Heart left ventricle (tissue), 16 donors: Measurements from ENCODE around the gene KRT15. TPM values are rescaled to one million over a fixed set of nuclear protein-coding genes. Genes with fewer than 3 reads are reported as not detected.

ENCODE experiments used
- ATAC-seq, 4 donors: fragments of 200-7000 bp; cut with Tn5 transposase; one replicate each; pipeline ENCODE4 v1.9.1; 2020 to 2022; ENCODE audit warnings: moderate library complexity in 4 of 4, mild to moderate bottlenecking in 3 of 4, moderate number of reproducible peaks in 1 of 4
- DNase-seq, 5 donors: peaks; one replicate each; pipeline ENCODE4 v3.0.0-alpha.2; 2020
- H3K27ac ChIP-seq, 12 donors: fragments of 200-600 bp; sonication (generic) in 4 of 12; one replicate each; pipeline versions ENCODE4 v1.5.0 to v1.8.0; 2016 to 2022; ENCODE audit warnings: mild to moderate bottlenecking in 2 of 12
- H3K27me3 ChIP-seq, 9 donors: fragments of 200-600 bp; sonication (generic) in 2 of 9; one replicate each; pipeline versions ENCODE4 v1.5.1 to v1.8.0; 2016 to 2022; ENCODE audit warnings: mild to moderate bottlenecking in 3 of 9
- H3K36me3 ChIP-seq, 9 donors: fragments of 200-600 bp; sonication (generic) in 2 of 9; one replicate each; pipeline versions ENCODE4 v1.5.0 to v1.8.0; 2018 to 2022; ENCODE audit warnings: mild to moderate bottlenecking in 2 of 9
- H3K4me1 ChIP-seq, 12 donors: fragments of 200-600 bp; sonication (generic) in 4 of 12; one replicate each; pipeline versions ENCODE4 v1.5.0 to v1.8.0; 2016 to 2022; ENCODE audit warnings: mild to moderate bottlenecking in 3 of 12
- H3K4me3 ChIP-seq, 12 donors: fragments of 200-600 bp; sonication (generic) in 4 of 12; one replicate each; pipeline versions ENCODE4 v1.5.0 to v1.8.0; 2017 to 2022; ENCODE audit warnings: mild to moderate bottlenecking in 9 of 12, moderate library complexity in 4 of 12
- H3K9me3 ChIP-seq, 12 donors: fragments of 200-600 bp; sonication (generic) in 4 of 12; one replicate each; pipeline versions ENCODE4 v1.5.0 to v1.8.0; 2016 to 2022; ENCODE audit warnings: mild to moderate bottlenecking in 1 of 12
- POLR2A ChIP-seq, 2 donors: fragments of 450-650 bp; IDR thresholded peaks; one replicate each; pipeline ENCODE4 v1.6.1; 2017; ENCODE audit warnings: antibody characterized with exemption in 2 of 2, mild to moderate bottlenecking in 2 of 2, moderate library complexity in 2 of 2
- WGBS, 4 donors: extraction: QIAGEN DNeasy Blood & Tissue Kit in 2 of 4; methylation state at CpG; one replicate each; pipeline versions ENCODE4 v1.1.5 to v1.1.7; 2013 to 2018; 5-methylcytosine and 5-hydroxymethylcytosine counted together
- intact Hi-C, 10 donors: fragments of 100-400 bp; cut with DNase I; formaldehyde crosslinking; loops; one replicate each; pipeline versions ENCODE4 v1.11.1 to v1.14.2; 2022
- polyA plus RNA-seq, 2 donors: library from polyadenylated mRNA; stranded (reverse); fragments of 200-250 nt; gene quantifications; one replicate each; pipeline ENCODE4 v1.2.3, GENCODE V29; 2013
- total RNA-seq, 9 donors: library from RNA; depleted of rRNA in 2 of 9; stranded (reverse); fragments of >200 nt in 2 of 9; fragmentation: NEBNext Ultra II Directional in 3 of 9; extraction: Animal tissue kit (Norgen Biotek cat#: 25700) in 3 of 9; gene quantifications; one replicate each; pipeline versions ENCODE4 v1.1.0 to v1.2.4, GENCODE V29; 2016 to 2023
- TF ChIP-seq, protein P1 (sequence below), 12 donors: fragments of 200-600 bp; sonication (generic) in 4 of 12; IDR thresholded peaks; one replicate each; pipeline versions ENCODE4 v1.5.0 to v1.8.0; 2018 to 2022; ENCODE audit warnings: antibody characterized with exemption in 12 of 12, mild to moderate bottlenecking in 5 of 12
- donor health status: ischemic (EF 13 %, LVEDD 7.1; RV severe dilation, severe dysfunction).
- donor health status: healthy with polysubstance abuse.
- donor health status: DM: no; HTN: yes; CAD: no.
- donor health status: DM: no; HTN: no; CAD: no.
- donor health status: ischemic (EF 25% LVEDD 6.9; RV normal size, moderate dysfunction).
- donor health status: ischemic (EF 25% LVEDD 5.7; RV mildly dilated, moderate dysfunction).
- donor health status: healthy.
- donor health status: DM: yes; HTN: yes; CAD: no.
- donor health status: ischemic (EF 35%, LVEDD 5.7; RV mildly dilated, moderate dysfunction).
- donor health status: nonischemic (EF 11% LVEDD 7.7; RV severe dilation, severe dysfunction).
- donor health status: DM: yes; HTN: yes; CAD: no.
- donor health status: PGD.
- donor health status: ischemic (EF 29% LVEDD 5.4; RV normal size, mild dysfunction).
- donor health status: nonischemic (EF 23%, LVEDD 6.1; RV moderate dilation, normal function).

KRT15 gene
- total and polyA plus RNA-seq, 11 donors = 0.14 to 0.36 TPM; not detected in 9

DNA sequence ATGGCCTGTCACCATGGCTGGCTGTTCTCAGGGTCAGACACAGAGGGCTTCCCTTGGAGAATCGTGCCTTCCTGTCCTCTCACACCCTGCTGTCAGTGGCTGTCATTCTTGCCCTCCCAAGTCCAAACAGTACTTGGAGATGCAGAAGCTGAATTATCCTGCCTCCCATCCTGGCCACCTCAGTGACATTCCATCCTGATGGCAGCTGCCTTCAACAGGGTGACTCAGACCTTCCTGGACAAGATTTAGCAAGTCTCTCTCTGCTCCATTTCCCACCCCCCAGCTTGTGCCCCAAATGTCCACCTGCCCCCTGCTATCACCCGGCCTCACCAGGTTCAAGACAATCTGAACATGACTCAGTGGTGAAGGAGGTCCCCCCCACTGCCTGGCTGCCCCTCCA, 24.2 kb downstream of the KRT15 start:
- TF ChIP-seq POLR2A (IDR thresholded peaks at IDR 0.05) = no peak
- TF ChIP-seq, protein P1, sequence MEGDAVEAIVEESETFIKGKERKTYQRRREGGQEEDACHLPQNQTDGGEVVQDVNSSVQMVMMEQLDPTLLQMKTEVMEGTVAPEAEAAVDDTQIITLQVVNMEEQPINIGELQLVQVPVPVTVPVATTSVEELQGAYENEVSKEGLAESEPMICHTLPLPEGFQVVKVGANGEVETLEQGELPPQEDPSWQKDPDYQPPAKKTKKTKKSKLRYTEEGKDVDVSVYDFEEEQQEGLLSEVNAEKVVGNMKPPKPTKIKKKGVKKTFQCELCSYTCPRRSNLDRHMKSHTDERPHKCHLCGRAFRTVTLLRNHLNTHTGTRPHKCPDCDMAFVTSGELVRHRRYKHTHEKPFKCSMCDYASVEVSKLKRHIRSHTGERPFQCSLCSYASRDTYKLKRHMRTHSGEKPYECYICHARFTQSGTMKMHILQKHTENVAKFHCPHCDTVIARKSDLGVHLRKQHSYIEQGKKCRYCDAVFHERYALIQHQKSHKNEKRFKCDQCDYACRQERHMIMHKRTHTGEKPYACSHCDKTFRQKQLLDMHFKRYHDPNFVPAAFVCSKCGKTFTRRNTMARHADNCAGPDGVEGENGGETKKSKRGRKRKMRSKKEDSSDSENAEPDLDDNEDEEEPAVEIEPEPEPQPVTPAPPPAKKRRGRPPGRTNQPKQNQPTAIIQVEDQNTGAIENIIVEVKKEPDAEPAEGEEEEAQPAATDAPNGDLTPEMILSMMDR (IDR thresholded peaks at IDR 0.05) = no peak
- DNase-seq = no peak
- H3K9me3 ChIP-seq = no peaks in the 10 kb centered on the region
- no peaks in the 10 kb centered on the region for H3K36me3 ChIP-seq
- H3K4me1 ChIP-seq = peaks cover 0 to 51% (median 0%) of the 10 kb centered on the region in 12 donors
- H3K27me3 ChIP-seq = peaks cover 0 to 4% (median 0%) of the 10 kb centered on the region in 9 donors
- WGBS, 4 donors = 38 to 64% (median 51%) methylated on average over 2 of the region's 2 CpGs
- no peak overlapping the region for H3K4me3 ChIP-seq
- peak in 2 of 4 donors; percentile 77 to 81 for ATAC-seq
- H3K27ac ChIP-seq = no peak overlapping the region
- intact Hi-C loops = loop anchor here in 3 of 10 donors (10.0 kb wide), 2 partner anchors 90 to 590 kb away; no protein-coding TSS in a partner anchor

DNA sequence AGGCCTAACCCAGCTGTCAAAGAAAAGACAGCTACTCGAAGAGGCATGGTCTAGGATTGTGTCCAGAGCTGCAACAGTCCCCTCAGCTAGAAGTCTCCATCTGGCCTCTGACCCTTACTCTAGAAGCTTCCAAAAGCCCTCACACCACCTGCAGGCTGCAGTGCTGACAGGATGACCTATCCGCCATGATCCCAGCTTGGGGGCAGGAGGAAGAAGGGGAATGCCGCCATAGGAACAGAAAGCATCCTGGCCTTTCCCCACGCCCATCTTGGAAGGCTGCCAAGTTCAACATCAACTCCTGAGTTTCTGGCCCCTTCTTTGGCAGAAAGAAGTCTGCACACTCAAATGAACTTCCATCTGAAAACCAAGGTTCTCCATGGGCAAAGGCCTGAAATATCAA, 25.9 kb downstream of the KRT15 start:
- DNase-seq (peak in 2 of 5 donors; percentile 34 to 38), ATAC-seq (no peak)
- H3K36me3 ChIP-seq = no peaks in the 10 kb centered on the region
- H3K4me3 ChIP-seq = no peak overlapping the region
- WGBS, 4 donors = 31 to 41% (median 36%) methylated on average over 4 of the region's 4 CpGs
- TF ChIP-seq, protein P1 (IDR thresholded peaks at IDR 0.05) = no peak
- TF ChIP-seq POLR2A (IDR thresholded peaks at IDR 0.05) = no peak
- peaks cover 0 to 42% (median 0%) of the 10 kb centered on the region in 12 donors for H3K4me1 ChIP-seq
- H3K27ac ChIP-seq = peak overlapping the region in 1 of 12 donors; percentile 62
- H3K9me3 ChIP-seq = no peaks in the 10 kb centered on the region
- H3K27me3 ChIP-seq = peaks cover 0 to 5% (median 0%) of the 10 kb centered on the region in 9 donors
- intact Hi-C loops = loop anchor here in 3 of 10 donors (10.0 kb wide), 2 partner anchors 88 to 588 kb away; no protein-coding TSS in a partner anchor

DNA sequence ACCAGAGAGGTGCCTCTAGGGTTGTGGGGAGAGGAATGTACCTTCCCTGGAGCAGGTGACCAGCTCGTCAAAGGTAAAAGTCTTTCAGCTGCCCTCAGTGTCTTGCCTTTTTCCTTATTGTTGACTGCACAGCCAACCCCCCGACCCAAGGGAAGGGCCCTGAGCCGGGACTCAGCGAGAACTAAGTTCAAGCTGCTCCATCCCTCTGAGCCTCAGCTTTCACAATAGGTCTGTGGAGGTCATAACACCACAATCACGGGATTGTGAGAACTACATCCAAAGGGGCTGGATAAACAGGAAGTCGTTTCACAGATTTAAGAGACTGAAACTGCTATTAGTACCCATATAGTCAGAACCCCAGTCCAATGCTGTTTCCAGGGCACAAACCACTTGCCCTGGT, 26.3 kb downstream of the KRT15 start:
- intact Hi-C loops = loop anchor here in 3 of 10 donors (10.0 kb wide), 2 partner anchors 88 to 588 kb away; no protein-coding TSS in a partner anchor
- ATAC-seq (peak in 1 of 4 donors; percentile 19), DNase-seq (no peak)
- peaks cover 0 to 37% (median 0%) of the 10 kb centered on the region in 12 donors for H3K4me1 ChIP-seq
- H3K9me3 ChIP-seq = no peaks in the 10 kb centered on the region
- H3K27me3 ChIP-seq = peaks cover 0 to 5% (median 0%) of the 10 kb centered on the region in 9 donors
- no peaks in the 10 kb centered on the region for H3K36me3 ChIP-seq
- H3K4me3 ChIP-seq = no peak overlapping the region
- peak overlapping the region in 1 of 12 donors; percentile 62 for H3K27ac ChIP-seq
- TF ChIP-seq, protein P1 (IDR thresholded peaks at IDR 0.05) = no peak
- no peak for TF ChIP-seq POLR2A (IDR thresholded peaks at IDR 0.05)
- WGBS, 4 donors = 53 to 71% (median 57%) methylated on average over 6 of the region's 6 CpGs

DNA sequence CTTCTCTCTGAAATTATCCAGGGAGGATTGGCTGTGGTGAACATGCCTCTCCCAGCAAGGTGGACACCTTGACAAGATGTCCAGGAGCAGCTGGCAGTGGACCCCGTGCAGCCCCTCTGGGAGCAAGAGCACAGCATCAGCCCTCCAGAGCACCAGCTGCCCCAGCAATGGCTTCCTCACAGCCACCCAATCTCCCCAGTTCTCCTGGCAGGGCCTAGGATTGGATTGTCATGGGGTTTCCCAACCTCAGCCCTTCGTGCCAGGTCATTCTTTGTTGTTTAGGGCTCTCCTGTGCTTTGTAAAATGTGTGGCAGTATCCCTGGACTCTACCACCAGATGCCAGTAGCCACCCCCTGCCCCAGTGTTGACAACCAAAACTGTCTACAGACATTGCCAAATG, 27.2 kb downstream of the KRT15 start:
- TF ChIP-seq, protein P1 (IDR thresholded peaks at IDR 0.05) = no peak
- no peak for TF ChIP-seq POLR2A (IDR thresholded peaks at IDR 0.05)
- 68 to 100% (median 90%) methylated on average over 2 of the region's 2 CpGs for WGBS, 4 donors
- Histone ChIP-seq H3K4me1 (peaks cover 0 to 29% (median 0%) of the 10 kb centered on the region in 12 donors), H3K27ac (no peak overlapping the region), H3K27me3 (peaks cover 0 to 5% (median 0%) of the 10 kb centered on the region in 9 donors), H3K9me3 (no peaks in the 10 kb centered on the region), H3K36me3 (no peaks in the 10 kb centered on the region), H3K4me3 (no peak overlapping the region)
- intact Hi-C loops = loop anchor here in 3 of 10 donors (10.0 kb wide), 2 partner anchors 87 to 587 kb away; no protein-coding TSS in a partner anchor
- DNase-seq (no peak), ATAC-seq (no peak)
